Measurements from ENCODE around the gene DOC2A.
A peak's percentile ranks its signal among the peaks of the same experiment; 100 is the strongest.
"Not testable (repeated sequence)": the region's sequence is repeated elsewhere in the genome, so short reads cannot be mapped to it uniquely, and the experiment has no call there.

DOC2A gene

GRCh38 chr16:30010844-30011713 is at the start of gene DOC2A:
DOC2A (minus strand) TSS chr16:30011027; CDS start chr16:30010222, 805 bp downstream.
- DNase-seq: peak in 3 of 4 experiments; percentile 10 to 40 (median 26)

GRCh38 chr16:30060346-30060745 is 49.5 kb upstream of the DOC2A start:
- no peak for DNase-seq

GRCh38 chr16:30054959-30055553 is 44.2 kb upstream of the DOC2A start:
- peak in 2 of 4 experiments; percentile 21 to 29 for DNase-seq

GRCh38 chr16:30054451-30054850 is 43.6 kb upstream of the DOC2A start:
- no peak for DNase-seq

GRCh38 chr16:30053376-30054015 is 42.7 kb upstream of the DOC2A start:
- no peak for DNase-seq

- DNase-seq: peak; percentile 76 to 82 (median 80)
These were observed 42.0 kb upstream of the DOC2A start for GRCh38 chr16:30052671-30053372.

- DNase-seq: no peak
These were observed 40.7 kb upstream of the DOC2A start for GRCh38 chr16:30051518-30051917.

- DNase-seq: no peak
These were observed 39.0 kb upstream of the DOC2A start for GRCh38 chr16:30049871-30050270.

- no peak for DNase-seq
These were observed 35.8 kb upstream of the DOC2A start for GRCh38 chr16:30046588-30046987.

- DNase-seq: no peak
These were observed 35.4 kb upstream of the DOC2A start for GRCh38 chr16:30046178-30046577.

- no peak for DNase-seq
These were observed 31.0 kb upstream of the DOC2A start for GRCh38 chr16:30041841-30042240.

GRCh38 chr16:30040690-30041089 is 29.9 kb upstream of the DOC2A start:
- not testable (repeated sequence) for DNase-seq

- DNase-seq: no peak
These were observed 29.4 kb upstream of the DOC2A start for GRCh38 chr16:30040221-30040620.

GRCh38 chr16:30033270-30033669 is 22.4 kb upstream of the DOC2A start:
- DNase-seq: no peak

- DNase-seq: peak in 3 of 4 experiments; percentile 14 to 36 (median 30)
These were observed 21.4 kb upstream of the DOC2A start for GRCh38 chr16:30032083-30032819.

GRCh38 chr16:30031477-30031918 is 20.7 kb upstream of the DOC2A start:
- DNase-seq: no peak

- no peak for DNase-seq
These were observed 20.1 kb upstream of the DOC2A start, which contains the start of gene TLCD3B for GRCh38 chr16:30030841-30031413. TLCD3B (minus strand) TSS chr16:30031271; CDS start chr16:30030527, 744 bp downstream.

GRCh38 chr16:30030011-30030685 is 19.3 kb upstream of the DOC2A start:
- DNase-seq: no peak

- peak in 1 of 4 experiments; percentile 9 for DNase-seq
These were observed 17.7 kb upstream of the DOC2A start for GRCh38 chr16:30028438-30029076.
